ENCODE data around the gene SDE2. TPM values are rescaled to one million over a fixed set of nuclear protein-coding genes. Genes with fewer than 3 reads are reported as not detected.

Gene SDE2
- 8.3 TPM for polyA plus RNA-seq (2012; ENCODE audit: missing spikeins)

DNA sequence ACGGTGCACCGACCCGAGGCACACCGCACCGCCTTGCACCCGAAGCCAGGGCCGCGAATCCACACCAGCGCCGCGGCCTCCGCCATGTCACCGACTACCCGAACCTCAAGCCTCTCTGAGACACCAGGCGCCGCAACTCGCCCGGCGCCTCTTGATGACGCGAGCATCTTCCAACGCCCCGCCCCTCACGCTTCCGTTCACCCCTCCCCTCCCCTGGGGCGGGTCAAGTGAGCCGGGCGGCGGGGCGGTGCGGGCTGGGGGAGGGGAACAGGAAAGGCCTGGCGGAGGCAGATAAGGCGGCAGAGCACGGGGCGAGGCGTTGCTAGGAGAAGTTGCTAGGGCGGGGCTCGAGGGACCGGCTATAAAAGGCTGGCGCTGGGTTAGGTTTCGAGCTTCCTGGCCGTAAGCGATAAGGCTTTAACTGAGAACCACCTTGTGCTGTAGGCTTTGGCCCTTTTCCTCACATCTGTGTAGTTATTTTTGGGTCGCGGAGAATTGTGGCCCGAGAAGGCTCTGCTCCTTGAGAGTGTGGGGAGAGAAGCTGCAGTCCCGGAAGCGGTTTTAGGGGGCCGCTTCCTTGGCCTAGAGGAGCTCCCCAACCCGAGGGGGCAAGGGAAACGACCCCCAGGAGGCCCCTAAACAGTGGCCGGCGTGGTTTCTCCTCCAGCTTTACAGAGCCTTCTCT lies at the start of gene SDE2:
SDE2 (minus strand) TSS at position 117 of the 685 bp plus-strand sequence; CDS start at position 86, 31 bp downstream.
- FAIRE-seq (peak; percentile 89), DNase-seq (ENCODE audit: insufficient read length) (peak; percentile 82)
- peak; percentile 100 for TF ChIP-seq POLR2AphosphoS5 (IDR thresholded peaks at IDR 0.05; ENCODE audit: low read depth, low read length)
- TF ChIP-seq POLR2A (IDR thresholded peaks at IDR 0.05; ENCODE audit: low read depth, low read length), result peak; percentile 100
- TF ChIP-seq TAF1 (IDR thresholded peaks at IDR 0.05; ENCODE audit: borderline replicate concordance, low read depth, low read length), result peak; percentile 73

DNA sequence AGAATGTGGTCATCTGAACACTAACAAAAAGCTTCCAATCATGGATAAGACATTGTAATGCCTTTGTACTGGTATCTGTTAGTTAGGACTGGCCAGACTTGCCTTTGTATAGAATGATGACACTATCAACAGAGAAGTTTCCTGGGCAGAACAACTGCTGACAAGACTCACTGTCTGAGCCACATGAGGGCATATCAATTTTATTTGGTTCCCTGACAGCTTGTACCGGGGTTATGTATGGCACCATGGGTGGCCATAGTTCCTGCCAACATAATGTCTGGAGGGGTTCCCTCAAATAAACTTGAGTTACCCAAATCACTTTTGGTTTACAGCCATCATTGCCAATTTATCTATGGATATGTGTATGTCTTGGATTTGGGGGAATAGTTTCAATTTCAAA lies 49.7 kb upstream of the SDE2 start:
- DNase-seq (ENCODE audit: insufficient read length) (no peak), FAIRE-seq (no peak)
- TF ChIP-seq POLR2A (IDR thresholded peaks at IDR 0.05; ENCODE audit: low read depth, low read length) (no peak), POLR2AphosphoS5 (IDR thresholded peaks at IDR 0.05; ENCODE audit: low read depth, low read length) (no peak)

DNA sequence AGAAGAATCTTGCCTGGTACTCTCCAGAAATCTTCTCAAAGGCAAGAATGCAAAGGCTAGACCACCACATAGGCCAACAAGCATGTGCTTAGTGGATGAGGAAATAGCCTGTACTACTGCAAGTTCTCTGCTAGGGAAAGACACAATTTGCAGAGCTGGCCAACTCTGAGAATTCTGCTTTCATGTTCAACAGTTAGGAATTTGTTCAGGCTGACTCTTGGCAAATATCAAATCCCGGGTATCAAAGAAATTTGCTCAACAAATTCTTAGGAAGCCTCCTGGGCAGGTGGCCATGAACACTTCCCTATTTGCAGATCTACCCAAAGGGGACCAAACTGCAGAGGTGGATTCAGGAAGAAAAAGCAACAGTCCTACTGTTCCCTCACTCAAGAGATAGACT lies 48.4 kb upstream of the SDE2 start:
- DNase-seq (ENCODE audit: insufficient read length), result no peak
- no peak for FAIRE-seq

DNA sequence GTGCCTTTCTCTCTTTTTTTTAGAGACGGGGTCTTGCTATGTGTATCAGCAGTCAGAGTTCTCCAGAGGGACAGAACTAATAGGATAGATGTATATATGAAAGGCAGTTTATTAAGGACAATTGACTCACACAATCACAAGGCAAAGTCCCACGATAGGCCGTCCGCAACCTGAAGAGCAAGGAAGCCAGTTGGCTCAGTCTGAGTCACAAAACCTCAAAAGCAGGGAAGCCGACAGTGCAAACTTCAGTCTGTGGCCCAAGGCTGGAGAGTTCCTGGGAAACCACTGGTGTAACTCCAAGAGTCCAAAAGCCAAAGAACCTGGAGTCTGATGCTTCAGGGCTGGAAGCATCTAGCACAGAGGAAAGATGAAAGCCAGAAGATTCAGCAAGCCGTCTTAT lies 47.1 kb upstream of the SDE2 start:
- DNase-seq (ENCODE audit: insufficient read length) (no peak), FAIRE-seq (no peak)
- TF ChIP-seq POLR2A (IDR thresholded peaks at IDR 0.05; ENCODE audit: low read depth, low read length), result no peak
- no peak for TF ChIP-seq TAF1 (IDR thresholded peaks at IDR 0.05; ENCODE audit: borderline replicate concordance, low read depth, low read length)
- TF ChIP-seq POLR2AphosphoS5 (IDR thresholded peaks at IDR 0.05; ENCODE audit: low read depth, low read length), result no peak

More for the DNA sequence above, 48.4 kb upstream of the SDE2 start:
- TF ChIP-seq POLR2AphosphoS5 (IDR thresholded peaks at IDR 0.05; ENCODE audit: low read depth, low read length) (no peak), TAF1 (IDR thresholded peaks at IDR 0.05; ENCODE audit: borderline replicate concordance, low read depth, low read length) (no peak), POLR2A (IDR thresholded peaks at IDR 0.05; ENCODE audit: low read depth, low read length) (no peak)

DNA sequence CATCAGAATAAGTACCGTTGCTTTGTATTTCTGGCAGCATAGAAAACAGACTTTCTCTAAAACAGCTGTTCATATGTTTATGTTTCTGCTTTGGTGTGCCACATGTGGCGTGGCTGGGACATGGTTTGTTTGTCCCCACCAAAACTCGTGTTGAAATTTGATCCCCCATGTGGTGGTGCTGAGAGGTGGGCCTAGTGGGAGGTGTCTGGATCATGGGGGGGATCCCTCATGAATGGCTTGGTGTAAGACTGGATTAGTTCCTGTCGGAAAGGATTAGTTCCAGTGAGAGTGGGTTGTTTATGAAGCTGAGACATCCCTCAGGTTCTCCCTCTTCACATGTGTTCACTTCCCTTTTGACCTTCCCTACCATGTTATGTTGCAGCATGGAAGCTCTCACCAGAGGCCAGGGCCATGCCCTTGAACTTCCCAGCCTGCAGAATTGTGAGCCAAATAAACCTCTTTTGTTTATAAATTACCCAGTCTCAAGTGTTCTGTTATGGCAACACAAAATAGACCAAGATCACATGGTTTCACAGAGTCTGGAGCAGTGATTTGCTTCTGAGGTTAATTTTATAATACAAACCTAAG lies 45.5 kb upstream of the SDE2 start:
- FAIRE-seq (no peak), DNase-seq (ENCODE audit: insufficient read length) (no peak)
- no peak for TF ChIP-seq POLR2AphosphoS5 (IDR thresholded peaks at IDR 0.05; ENCODE audit: low read depth, low read length)
- TF ChIP-seq POLR2A (IDR thresholded peaks at IDR 0.05; ENCODE audit: low read depth, low read length), result no peak
- no peak for TF ChIP-seq TAF1 (IDR thresholded peaks at IDR 0.05; ENCODE audit: borderline replicate concordance, low read depth, low read length)

DNA sequence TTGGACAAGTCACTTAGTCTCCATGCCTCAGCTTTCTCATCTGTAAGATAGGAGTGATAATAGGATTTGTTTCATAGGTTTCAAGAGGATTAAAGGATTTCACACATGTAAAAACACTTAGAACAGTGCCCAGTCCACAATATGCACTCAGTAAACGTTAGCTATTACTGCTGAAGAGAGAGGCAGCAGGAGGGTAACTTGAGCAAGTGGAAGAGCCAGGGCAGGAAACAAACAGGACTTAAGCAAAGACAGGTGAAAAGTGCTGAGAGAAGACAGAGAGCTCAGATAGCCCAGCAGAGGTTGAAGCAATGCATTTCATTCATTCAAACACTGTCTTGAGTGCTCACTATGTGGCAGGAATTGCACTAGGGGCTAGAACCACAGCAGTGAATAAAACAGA lies 42.3 kb upstream of the SDE2 start:
- DNase-seq (ENCODE audit: insufficient read length) (no peak), FAIRE-seq (no peak)
- TF ChIP-seq TAF1 (IDR thresholded peaks at IDR 0.05; ENCODE audit: borderline replicate concordance, low read depth, low read length) (no peak), POLR2AphosphoS5 (IDR thresholded peaks at IDR 0.05; ENCODE audit: low read depth, low read length) (no peak), POLR2A (IDR thresholded peaks at IDR 0.05; ENCODE audit: low read depth, low read length) (no peak)

DNA sequence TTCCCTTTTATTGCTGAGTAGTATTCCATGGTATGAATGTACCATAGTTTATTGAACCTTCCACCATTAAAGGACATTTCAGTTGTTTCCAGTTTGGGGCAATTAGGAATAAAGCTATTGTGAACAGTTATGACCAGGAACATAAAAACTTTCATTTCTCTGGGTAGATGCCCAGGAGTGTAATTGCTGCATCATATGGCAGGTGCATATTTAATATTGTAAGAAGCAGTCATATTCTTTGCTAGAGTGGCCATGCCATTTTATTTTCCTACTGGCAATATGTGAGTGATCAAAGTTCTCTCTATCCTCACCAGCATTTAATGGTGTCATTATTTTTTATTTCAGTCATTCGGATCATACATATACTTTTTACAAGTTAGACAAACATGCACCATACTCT lies 39.5 kb upstream of the SDE2 start:
- TF ChIP-seq TAF1 (IDR thresholded peaks at IDR 0.05; ENCODE audit: borderline replicate concordance, low read depth, low read length), result no peak
- no peak for FAIRE-seq
- DNase-seq (ENCODE audit: insufficient read length), result no peak

DNA sequence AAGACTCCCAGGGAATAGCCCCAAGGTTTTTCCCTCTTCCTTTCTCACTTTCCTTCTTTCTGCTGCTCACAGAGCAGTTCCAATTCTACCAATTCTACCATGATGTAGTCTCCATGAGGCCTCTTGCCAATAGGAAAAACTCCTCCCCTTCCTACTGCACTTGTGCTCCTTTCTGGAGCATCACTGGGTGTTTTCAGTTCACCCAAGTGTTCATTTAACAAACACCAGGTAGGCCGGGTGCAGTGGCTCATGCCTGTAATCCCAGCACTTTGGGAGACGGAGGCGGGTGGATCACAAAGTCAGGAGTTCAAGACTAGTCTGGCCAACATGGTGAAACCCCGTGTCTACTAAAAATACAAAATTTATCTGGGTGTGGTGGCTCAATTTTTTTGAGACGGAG lies 36.8 kb upstream of the SDE2 start:
- DNase-seq (ENCODE audit: insufficient read length) (no peak), FAIRE-seq (no peak)
- TF ChIP-seq POLR2A (IDR thresholded peaks at IDR 0.05; ENCODE audit: low read depth, low read length) (no peak), TAF1 (IDR thresholded peaks at IDR 0.05; ENCODE audit: borderline replicate concordance, low read depth, low read length) (no peak), POLR2AphosphoS5 (IDR thresholded peaks at IDR 0.05; ENCODE audit: low read depth, low read length) (no peak)

DNA sequence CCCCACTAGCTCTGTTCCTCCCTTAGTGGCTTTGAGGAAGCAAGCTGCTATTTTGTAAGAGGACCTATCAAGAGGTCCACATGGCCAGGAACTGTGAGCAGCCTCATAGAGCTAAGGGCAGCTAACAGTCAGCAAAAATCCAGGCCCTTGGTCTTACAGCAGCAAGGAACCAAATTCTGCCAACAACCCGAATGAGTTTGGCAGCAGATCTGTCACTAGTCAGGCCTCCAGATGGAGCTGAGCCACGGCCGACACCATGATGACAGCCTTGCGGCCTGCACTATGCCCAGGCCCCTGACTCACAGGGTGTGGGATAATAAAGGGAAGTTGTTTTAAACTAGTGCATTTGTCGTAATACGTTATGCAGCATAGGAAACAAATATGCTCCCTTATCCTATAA lies 35.3 kb upstream of the SDE2 start:
- DNase-seq (ENCODE audit: insufficient read length) (no peak), FAIRE-seq (no peak)
- no peak for TF ChIP-seq POLR2AphosphoS5 (IDR thresholded peaks at IDR 0.05; ENCODE audit: low read depth, low read length)
- no peak for TF ChIP-seq TAF1 (IDR thresholded peaks at IDR 0.05; ENCODE audit: borderline replicate concordance, low read depth, low read length)

DNA sequence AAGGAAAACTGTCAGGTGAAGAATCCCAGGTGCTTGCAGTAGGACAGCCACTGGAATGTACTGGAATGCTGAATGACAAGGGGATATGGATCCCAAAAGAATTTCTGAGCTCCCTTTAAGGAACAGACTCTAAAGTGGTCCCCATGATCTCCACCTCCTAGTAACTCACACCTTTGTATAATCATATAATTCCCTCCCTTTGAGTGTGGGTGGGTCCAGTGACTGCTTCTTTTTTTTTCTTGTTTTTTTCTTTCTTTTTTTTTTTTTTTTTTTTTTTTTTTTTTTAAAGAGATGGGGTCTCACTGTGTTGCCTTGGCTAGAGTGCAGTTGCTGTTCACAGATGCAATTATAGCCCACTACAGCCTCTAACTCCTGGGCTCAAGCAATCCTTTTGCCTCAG lies 34.8 kb upstream of the SDE2 start:
- no peak for FAIRE-seq
- DNase-seq (ENCODE audit: insufficient read length), result no peak
- no peak for TF ChIP-seq POLR2A (IDR thresholded peaks at IDR 0.05; ENCODE audit: low read depth, low read length)

DNA sequence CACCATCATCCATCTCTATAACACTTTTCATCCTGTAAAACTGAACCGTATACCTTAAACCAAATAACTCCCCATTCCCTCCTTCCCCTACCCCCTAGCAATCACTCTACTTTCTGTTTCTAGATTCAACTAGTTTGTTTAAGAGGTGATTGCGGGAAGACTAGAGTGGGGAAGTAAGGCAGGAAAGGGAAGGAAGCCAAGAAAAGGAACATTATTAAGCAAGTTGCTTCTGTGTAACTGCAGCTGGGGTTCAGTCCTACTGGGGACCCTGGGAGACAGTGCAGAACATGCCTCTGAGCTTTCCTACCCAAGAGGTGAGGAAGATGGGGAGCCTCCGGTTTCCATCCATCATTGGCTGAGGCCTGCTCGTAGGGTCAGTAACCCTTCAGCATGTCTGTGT lies 34.4 kb upstream of the SDE2 start:
- DNase-seq (ENCODE audit: insufficient read length) (no peak), FAIRE-seq (no peak)
- no peak for TF ChIP-seq POLR2AphosphoS5 (IDR thresholded peaks at IDR 0.05; ENCODE audit: low read depth, low read length)
- TF ChIP-seq POLR2A (IDR thresholded peaks at IDR 0.05; ENCODE audit: low read depth, low read length), result no peak
- no peak for TF ChIP-seq TAF1 (IDR thresholded peaks at IDR 0.05; ENCODE audit: borderline replicate concordance, low read depth, low read length)

DNA sequence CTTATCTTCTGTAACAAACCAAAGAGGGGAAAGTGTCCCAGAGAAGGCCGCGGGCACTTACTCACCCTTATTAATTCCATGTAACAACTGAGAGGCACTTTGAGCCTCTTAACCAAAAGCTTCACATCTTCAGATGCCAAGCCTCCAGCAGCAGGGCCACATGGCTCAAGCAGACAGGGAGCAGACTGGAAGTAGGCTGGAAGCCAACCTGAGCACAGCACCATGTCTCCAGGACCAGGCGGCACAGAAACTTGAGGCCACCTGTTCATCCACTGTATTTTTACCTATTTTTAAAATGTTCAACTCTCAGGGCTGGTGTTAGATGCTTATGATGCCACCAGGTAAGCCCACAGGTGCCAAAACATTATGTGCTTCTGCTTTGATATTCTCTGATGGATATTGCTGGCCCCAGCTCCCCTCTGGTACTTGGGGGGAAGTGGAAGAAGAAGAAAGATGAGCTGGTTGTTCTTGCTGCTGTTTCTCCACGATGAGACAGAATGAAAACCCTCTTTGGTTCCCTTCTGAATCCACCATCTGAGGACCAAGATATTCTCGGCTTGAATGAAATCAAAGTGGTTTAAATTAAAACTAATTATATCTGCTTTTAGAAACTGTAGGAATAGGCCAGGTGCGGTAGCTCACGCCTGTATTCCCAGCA lies 30.6 kb upstream of the SDE2 start:
- DNase-seq (ENCODE audit: insufficient read length) (no peak), FAIRE-seq (peak; percentile 46)
- TF ChIP-seq TAF1 (IDR thresholded peaks at IDR 0.05; ENCODE audit: borderline replicate concordance, low read depth, low read length), result no peak
- TF ChIP-seq POLR2A (IDR thresholded peaks at IDR 0.05; ENCODE audit: low read depth, low read length), result no peak
- no peak for TF ChIP-seq POLR2AphosphoS5 (IDR thresholded peaks at IDR 0.05; ENCODE audit: low read depth, low read length)

Measured in GM12892 (cell line).